Fibroblast of mammary gland (primary cell): ENCODE results near the gene GARNL3.

Experiments
- DNase-seq: peaks from one replicate; pipeline ENCODE4 v3.0.0-alpha.2; 2010; ENCODE audit warnings: low read depth
- H3K4me3 ChIP-seq: 2 replicates; pipeline ENCODE4 v1.5.1; 2011; ENCODE audit warnings: low read depth, mild to moderate bottlenecking, low read length, moderate library complexity; ENCODE audit not compliant: control insufficient read depth
- TF ChIP-seq, protein P1 (sequence below): conservative IDR thresholded peaks from 2 replicates; pipeline ENCODE4 v1.5.1; 2011; ENCODE audit warnings: low read depth, low read length, inconsistent platforms; ENCODE audit not compliant: control insufficient read depth, insufficient read depth

Gene GARNL3

DNA sequence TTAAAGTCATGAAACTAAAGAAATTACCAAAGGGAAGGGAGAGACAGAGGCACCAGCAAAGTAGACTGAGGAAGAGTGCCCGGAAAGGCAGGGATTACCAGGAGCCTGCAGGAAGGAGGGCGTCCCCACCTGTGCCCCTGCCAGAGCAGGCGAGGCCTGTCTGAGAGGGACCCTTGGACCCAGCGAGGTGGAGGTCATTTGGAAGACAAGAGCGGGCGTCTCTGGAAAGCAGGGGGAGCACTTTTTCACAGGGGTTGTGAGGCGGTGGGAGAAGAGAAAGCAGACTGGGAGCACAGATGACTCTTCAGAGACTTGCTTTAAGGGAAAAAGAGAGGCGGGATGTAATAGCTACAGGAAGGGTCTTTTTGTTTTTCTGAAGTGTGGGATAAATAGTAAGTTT lies 104.9 kb downstream of the GARNL3 start:
- no peak overlapping the region for H3K4me3 ChIP-seq
- TF ChIP-seq, protein P1, sequence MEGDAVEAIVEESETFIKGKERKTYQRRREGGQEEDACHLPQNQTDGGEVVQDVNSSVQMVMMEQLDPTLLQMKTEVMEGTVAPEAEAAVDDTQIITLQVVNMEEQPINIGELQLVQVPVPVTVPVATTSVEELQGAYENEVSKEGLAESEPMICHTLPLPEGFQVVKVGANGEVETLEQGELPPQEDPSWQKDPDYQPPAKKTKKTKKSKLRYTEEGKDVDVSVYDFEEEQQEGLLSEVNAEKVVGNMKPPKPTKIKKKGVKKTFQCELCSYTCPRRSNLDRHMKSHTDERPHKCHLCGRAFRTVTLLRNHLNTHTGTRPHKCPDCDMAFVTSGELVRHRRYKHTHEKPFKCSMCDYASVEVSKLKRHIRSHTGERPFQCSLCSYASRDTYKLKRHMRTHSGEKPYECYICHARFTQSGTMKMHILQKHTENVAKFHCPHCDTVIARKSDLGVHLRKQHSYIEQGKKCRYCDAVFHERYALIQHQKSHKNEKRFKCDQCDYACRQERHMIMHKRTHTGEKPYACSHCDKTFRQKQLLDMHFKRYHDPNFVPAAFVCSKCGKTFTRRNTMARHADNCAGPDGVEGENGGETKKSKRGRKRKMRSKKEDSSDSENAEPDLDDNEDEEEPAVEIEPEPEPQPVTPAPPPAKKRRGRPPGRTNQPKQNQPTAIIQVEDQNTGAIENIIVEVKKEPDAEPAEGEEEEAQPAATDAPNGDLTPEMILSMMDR: no peak
- DNase-seq: no peak

DNA sequence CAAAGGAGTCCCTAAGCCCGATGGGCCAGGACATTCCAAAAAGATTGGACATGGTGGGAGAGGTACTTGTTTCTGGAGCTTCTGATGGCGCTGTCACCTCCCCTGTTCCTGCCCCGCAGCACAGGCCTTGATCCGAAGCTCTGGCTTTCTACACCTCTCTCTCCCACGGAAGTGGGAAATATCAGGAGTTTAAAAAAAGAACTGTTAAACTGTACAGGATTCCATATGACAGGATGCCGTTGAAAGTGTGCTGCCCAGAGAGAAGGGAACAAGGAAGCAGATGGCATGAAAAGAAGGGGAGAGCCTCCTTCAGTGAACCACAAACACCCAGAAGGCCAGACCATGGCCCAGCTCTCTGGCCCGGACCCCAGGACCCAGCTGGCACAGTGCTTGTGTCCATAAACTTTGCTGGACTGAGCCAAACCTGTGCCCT lies 105.6 kb downstream of the GARNL3 start:
- no peak overlapping the region for H3K4me3 ChIP-seq
- TF ChIP-seq, protein P1: no peak
- DNase-seq: no peak

DNA sequence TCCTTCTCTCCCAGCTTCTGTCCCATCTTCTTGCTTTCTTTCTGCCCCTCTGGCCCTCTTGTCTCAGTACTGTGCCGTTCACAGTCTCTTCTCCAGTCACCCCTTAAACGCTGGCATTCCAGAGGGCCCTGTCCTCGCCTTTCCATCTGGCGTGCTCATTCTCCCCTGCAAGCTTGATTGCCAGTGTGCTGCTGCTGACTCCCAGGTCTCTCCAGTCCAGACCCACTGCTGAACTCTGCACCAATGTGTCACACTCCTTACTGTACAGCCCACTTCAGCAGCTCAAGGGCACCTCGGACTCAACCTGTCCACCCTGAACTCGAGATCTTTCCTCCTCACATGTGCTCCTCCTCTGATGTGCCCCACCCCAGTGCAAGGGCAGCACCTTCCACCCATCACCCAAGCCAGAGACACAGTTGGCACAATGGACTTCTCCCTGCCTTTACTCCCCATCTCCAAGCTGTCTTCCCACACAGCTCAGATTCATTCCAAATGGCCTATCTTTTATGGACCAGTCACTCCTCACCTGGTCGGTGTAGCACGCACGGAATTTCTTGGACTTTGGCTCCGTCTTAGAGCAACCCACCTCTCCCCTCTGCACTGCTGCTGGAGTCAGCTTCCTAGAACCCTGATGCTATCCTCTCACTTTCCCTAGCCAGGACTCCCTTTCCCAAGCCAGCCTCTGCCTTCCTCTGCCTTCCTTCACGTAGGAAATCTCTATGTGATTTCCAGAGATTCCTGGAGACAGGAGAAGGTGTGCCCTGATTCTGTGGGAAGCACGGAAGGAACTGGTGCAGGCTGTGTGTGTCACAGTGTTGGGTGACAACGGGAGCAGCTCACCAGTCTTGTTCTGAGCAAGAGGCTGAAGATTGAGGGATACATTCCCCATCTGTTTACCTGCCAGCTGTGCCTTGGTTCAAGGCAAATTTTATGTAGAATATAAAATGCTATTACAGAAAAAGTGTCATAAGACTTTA lies 106.4 kb downstream of the GARNL3 start:
- no peak overlapping the region for H3K4me3 ChIP-seq
- DNase-seq: no peak
- TF ChIP-seq, protein P1: no peak

DNA sequence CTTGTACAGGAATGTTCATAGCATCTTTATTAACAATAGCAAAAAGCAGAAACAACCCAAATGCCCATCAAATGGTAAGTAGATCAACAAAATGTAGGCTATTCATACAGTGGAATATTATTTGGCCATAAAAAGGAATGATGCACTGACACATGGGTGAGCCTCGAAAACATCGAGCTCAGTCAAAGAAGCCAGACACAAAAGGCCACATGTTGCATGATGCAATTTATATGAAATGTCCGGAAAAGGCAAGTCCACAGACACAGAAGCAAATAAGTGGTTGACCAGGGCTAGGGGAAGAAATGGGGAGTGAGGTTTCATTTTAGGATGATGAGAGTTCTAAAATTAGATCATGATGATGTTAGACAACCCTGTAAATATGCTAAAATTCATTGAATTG lies 115.9 kb downstream of the GARNL3 start:
- DNase-seq: no peak
- H3K4me3 ChIP-seq: no peak overlapping the region
- TF ChIP-seq, protein P1: no peak

DNA sequence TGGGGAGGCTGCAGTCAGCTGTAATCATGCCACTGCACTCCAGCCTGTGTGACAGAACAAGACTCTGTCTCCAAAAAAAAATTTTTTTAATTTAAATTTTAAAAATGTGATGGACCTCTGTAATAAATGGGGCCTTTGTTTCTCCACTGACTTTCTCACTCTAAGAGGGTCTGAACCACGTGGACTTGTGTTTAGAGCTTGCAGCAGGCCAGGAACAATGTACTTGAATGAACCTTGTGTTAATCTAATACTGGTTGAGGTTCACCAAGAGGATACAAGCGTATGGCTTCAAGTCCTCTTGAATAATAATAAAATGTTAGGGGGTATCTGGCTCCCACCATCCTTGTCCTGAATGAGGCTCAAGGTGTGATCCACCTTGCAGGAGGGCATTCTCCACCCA lies 118.0 kb downstream of the GARNL3 start:
- no peak for DNase-seq
- TF ChIP-seq, protein P1: no peak
- H3K4me3 ChIP-seq: no peak overlapping the region

DNA sequence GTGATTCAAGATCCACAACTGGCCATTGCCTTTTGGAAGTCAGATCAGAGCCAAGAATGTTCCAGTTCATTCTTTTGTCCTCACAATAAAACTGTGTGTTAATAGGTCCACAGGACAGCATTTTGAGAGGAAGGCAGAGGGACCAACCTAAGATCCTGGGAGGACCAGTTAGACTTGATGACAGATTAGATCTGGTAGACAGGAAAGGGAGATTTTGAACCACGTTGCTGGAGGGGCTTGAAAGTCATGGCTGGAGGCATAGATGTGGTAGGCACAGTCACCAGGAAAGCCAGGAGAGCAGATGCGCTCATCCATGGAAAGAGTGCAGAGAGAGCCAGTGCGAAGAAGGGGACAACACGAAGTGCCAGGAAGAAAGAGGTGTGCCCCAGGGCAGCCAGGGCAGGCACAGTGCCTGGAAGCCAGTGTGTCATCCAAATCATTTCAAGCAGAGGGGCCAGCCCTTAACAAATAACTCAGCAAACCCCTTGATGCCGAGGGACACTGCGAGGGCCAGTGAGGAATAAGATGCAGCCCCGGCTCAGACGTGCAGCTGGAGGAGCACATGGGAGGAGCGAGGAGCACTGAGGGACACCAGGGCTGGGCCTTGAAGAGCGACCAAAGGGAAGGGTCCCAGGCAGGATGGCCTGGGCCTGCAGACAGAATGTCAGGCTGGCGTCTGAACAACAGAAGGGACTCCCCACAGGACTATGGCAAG lies 119.6 kb downstream of the GARNL3 start:
- TF ChIP-seq, protein P1: no peak
- no peak for DNase-seq
- H3K4me3 ChIP-seq: no peak overlapping the region
